ENCODE measurements around the gene VPS33A. TPM values are rescaled to one million over a fixed set of nuclear protein-coding genes. Genes with fewer than 3 reads are reported as not detected.

The VPS33A gene
- total RNA-seq, 1 donor, result 18.3 TPM

- H3K4me3 ChIP-seq (ENCODE audit: low read depth, low read length), result no peak overlapping the region
- TF ChIP-seq, protein P1, sequence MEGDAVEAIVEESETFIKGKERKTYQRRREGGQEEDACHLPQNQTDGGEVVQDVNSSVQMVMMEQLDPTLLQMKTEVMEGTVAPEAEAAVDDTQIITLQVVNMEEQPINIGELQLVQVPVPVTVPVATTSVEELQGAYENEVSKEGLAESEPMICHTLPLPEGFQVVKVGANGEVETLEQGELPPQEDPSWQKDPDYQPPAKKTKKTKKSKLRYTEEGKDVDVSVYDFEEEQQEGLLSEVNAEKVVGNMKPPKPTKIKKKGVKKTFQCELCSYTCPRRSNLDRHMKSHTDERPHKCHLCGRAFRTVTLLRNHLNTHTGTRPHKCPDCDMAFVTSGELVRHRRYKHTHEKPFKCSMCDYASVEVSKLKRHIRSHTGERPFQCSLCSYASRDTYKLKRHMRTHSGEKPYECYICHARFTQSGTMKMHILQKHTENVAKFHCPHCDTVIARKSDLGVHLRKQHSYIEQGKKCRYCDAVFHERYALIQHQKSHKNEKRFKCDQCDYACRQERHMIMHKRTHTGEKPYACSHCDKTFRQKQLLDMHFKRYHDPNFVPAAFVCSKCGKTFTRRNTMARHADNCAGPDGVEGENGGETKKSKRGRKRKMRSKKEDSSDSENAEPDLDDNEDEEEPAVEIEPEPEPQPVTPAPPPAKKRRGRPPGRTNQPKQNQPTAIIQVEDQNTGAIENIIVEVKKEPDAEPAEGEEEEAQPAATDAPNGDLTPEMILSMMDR (IDR thresholded peaks at IDR 0.05; ENCODE audit: insufficient read depth, low read length), result peak; percentile 90
- DNase-seq (ENCODE audit: low read depth), result peak; percentile 66
These were observed 75.2 kb downstream of the VPS33A start for GRCh38 chr12:122190842-122191668.

- TF ChIP-seq, protein P1 (IDR thresholded peaks at IDR 0.05; ENCODE audit: insufficient read depth, low read length), result no peak
- H3K4me3 ChIP-seq (ENCODE audit: low read depth, low read length), result no peak overlapping the region
- DNase-seq (ENCODE audit: low read depth), result no peak
These were observed 76.4 kb downstream of the VPS33A start for GRCh38 chr12:122189626-122190475.

GRCh38 chr12:122187466-122187865 lies 78.8 kb downstream of the VPS33A start:
- H3K4me3 ChIP-seq (ENCODE audit: low read depth, low read length), result no peak overlapping the region
- DNase-seq (ENCODE audit: low read depth), result no peak

DNA sequence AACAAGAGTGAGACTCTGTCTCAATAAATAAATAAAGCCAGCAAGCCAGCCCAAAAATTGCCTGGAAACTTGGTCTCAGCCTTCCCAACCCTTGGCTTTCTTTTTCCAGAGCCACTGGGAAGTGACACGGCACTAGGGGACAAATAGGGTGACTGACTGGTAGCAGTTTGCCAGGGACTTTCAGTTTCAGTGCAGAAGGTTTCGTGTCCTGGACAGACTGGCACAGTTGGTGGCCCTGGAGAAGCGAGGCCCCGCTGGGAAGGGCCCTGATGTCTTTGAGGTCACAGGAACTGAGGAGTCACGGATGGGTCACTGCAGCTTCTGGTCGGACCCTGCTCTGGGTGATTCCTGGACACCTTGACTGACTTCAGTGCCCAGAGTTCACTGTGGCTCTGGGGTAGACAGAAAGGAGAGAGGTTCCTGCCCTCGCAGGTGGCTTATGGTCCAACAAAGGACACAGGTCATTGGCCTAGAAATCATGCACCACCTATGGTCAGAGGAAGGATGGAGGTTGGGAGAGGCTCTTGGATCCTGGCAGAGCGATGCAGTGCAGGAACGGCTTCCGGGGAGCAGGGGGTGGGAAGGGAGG lies 80.7 kb downstream of the VPS33A start:
- DNase-seq (ENCODE audit: low read depth), result no peak
- TF ChIP-seq, protein P1 (IDR thresholded peaks at IDR 0.05; ENCODE audit: insufficient read depth, low read length), result no peak
- H3K4me3 ChIP-seq (ENCODE audit: low read depth, low read length), result no peak overlapping the region

More at GRCh38 chr12:122187466-122187865, 78.8 kb downstream of the VPS33A start:
- TF ChIP-seq, protein P1 (IDR thresholded peaks at IDR 0.05; ENCODE audit: insufficient read depth, low read length), result no peak

GRCh38 chr12:122185079-122185478 lies 81.2 kb downstream of the VPS33A start:
- no peak overlapping the region for H3K4me3 ChIP-seq (ENCODE audit: low read depth, low read length)
- DNase-seq (ENCODE audit: low read depth), result no peak
- TF ChIP-seq, protein P1 (IDR thresholded peaks at IDR 0.05; ENCODE audit: insufficient read depth, low read length), result no peak

- TF ChIP-seq, protein P1 (IDR thresholded peaks at IDR 0.05; ENCODE audit: insufficient read depth, low read length), result no peak
- no peak for DNase-seq (ENCODE audit: low read depth)
These were observed 81.8 kb downstream of the VPS33A start for GRCh38 chr12:122184517-122184916.

More at GRCh38 chr12:122184517-122184916, 81.8 kb downstream of the VPS33A start:
- H3K4me3 ChIP-seq (ENCODE audit: low read depth, low read length), result no peak overlapping the region
